NCI-H524 treated with DMSO at 0.1 percent for 48 hours (cell line): ENCODE results near the gene NUBP2.
"Not testable (repeated sequence)": the region's sequence is repeated elsewhere in the genome, so short reads cannot be mapped to it uniquely, and the experiment has no call there.

Experiments
- DNase-seq: peaks from one replicate; lab custom pipeline; 2025; lab: John Stamatoyannopoulos, UW

Gene NUBP2

GRCh38 chr16:1786242-1787055, 3.7 kb downstream of the NUBP2 start:
- no peak for DNase-seq

DNA sequence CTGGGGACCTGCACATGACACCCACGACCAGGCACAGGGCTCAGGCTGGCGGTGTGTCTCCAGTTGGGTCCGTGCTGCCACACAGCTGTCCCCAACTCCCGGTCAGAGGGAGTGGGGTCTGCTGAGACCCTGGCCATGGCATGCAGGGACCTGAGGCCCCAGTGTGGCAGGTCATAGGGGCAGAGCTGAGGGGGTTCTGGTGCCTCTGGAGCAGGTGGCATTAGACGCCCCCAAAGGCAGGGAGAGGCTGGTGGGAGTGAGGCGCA, 4.2 kb downstream of the NUBP2 start:
- no peak for DNase-seq

GRCh38 chr16:1787322-1788094, 4.7 kb downstream of the NUBP2 start:
- DNase-seq, result no peak

DNA sequence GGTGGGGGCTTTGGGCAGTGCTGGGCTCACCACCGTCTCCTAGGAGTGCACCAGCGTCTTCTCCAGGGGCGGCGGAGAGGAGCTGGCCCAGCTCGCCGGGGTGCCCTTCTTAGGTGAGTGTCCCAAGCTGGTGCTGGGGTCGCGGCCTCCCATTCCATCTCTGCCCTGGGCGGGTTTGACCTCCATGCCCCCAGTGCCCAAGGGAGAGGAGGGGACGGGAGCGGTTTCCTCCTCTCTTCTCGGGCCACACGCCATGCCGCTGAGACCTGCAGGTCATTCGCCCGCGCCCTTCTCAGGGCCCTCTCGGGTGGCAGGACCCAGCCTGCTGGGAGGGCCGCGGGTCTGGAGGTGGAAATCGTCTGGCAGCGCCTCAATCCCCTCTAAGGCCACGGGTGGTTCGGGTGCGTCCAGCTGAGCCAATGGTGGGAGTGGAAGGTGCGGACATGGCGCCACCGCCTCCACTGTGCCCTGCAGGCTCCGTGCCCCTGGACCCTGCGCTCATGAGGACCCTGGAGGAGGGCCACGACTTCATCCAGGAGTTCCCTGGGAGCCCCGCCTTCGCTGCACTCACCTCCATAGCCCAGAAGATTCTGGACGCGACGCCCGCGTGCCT, 5.4 kb downstream of the NUBP2 start:
- DNase-seq, result no peak

DNA sequence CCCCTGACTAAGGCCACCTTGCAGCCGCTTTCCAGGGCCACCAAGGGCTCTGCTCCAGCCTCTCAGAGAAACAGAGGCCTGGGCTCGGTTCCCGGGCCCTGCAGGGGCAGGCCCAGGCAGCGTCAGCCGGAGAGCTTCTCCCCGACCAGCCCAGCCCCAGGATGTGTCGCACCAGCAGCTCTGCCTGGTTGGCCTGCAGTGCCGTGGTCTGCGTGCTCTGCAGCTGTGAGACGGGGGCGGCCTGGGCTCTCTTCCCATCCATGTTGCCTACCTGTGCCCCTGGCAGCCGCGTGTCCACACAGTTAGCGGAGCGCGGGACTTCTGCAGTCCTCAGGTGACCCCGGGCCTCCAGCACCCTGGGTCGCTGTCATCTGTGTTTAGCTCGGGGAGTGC, 5.9 kb downstream of the NUBP2 start:
- no peak for DNase-seq

- no peak for DNase-seq
Observed at GRCh38 chr16:1789643-1790045, 6.9 kb downstream of the NUBP2 start.

DNA sequence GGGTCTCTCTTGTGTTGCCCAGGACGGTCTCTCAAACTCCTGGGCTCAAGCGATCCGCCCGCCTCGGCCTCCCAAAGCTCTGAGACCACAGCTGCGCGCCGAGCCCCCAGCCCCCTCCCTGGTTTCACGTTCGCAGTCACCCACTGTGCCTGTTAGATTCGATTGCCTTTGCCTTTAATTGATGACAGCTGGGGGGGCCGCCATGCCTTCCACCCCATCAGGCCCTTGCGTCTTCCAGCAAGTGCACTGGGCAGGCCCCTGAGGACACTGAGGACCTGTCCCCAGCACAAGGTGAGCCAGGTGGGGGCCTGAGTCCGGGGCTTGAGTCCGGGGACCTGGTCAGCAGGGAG, 7.5 kb downstream of the NUBP2 start:
- DNase-seq, result no peak

DNA sequence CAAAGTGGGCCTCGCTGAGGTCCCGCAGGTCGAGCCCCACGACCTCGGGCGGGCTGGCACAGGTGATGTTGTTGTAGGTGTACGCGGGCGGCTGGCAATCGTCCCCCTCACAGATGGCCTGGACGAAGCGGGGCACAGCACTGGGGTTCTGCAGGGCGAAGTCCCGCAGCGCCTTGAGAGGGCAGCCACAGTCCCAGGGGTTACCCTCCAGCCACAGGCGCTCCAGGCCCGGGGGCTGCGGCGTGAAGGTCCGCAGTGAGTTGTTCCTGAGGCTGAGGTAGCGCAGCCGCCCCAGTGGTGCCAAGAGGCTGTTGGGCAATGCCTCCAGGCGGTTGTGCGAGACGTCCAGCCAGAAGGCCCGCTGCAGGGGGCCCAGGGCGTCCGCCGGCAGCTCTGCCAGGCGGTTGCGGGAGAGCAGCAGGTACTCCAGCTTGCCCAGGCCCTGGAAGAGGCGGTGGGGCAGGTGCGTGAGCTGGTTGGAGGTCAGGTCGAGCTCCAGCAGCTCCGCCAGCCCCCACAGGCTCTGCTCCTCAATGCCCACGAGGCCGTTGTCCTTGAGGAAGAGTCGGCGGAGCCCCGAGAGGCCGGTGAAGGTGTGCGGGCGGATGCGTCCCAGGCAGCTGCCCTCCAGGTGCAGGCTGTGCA, 8.0 kb downstream of the NUBP2 start:
- no peak for DNase-seq

DNA sequence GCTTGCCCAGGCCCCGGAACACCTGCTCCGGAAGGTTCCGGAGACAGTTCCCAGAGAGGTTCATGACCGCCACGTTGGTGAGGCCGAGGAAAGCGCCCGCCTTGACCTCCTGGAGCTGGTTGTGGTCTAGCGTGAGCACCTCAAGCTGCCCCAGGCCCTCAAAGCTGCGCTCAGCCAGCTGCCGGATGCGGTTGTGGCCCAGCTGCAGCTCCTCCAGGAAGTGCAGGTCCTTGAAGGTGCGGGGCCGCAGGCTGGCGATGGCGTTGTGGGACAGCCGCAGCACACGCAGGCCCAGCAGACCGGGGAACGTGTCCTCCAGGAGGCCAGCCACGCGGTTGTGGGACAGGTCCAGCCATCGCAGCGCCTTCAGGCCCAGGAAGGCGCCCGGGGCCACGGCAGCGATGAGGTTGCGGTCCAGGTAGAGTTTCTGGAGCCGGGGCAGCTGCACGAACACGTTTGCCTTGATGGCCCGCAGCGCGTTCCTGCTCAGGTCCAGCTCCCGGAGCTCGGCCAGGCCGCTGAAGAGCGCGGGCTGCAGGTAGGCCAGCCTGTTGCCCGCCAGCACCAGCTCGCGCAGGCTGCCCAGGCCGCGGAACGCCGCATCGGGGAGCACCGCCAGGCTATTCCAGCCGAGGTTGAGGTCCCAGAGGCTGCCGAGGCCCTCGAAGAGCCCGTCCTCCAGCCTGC, 8.6 kb downstream of the NUBP2 start:
- no peak for DNase-seq

DNA sequence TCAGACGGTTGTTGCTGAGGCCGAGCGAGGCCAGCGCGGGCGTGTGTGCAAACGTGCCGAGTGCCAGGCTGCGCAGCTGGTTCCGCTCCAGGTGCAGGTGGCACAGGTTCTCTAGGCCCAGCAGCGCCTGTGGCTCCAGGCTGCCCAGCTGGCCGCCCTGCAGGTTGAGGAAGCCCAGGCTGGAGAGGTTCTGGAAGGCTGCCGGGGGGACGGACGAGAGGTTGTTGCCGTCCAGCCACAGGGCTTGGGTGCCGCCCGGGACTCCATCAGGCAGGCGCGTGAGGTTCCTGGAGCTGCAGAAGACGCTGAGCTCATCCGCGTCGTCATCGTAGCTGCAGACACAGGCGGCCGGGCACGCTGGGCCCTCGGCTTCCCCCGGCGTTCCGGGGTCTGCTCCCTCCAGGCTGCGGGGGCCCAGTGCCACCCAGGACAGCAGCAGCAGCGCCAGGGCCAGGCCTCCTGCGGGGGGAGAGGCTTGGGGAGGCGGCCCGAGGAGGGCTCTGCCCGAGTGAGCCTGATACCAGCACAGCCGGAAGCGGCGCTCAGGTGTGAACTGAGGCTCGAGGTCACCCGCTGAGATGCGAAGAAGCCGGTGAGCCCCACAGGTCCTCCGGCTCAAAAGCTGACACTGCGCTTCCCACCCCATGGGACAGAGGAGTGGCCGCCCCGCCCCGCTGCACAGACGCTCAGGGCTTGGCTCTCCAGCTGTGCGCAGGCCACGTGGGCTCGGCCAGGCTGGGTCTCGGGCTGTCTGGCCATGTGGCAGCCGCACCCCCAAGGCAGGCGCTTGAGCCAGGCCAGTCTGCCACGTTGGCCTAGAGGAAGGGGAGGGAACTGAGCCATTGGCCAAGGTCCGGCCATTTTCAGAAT, 9.4 kb downstream of the NUBP2 start:
- no peak for DNase-seq

- no peak for DNase-seq
Observed at GRCh38 chr16:1792836-1793577, 10.2 kb downstream of the NUBP2 start.

GRCh38 chr16:1793578-1794220, 10.9 kb downstream of the NUBP2 start, which contains the start of gene IGFALS:
IGFALS (minus strand) TSS chr16:1793705; CDS start chr16:1793652, 53 bp downstream.
- no peak for DNase-seq

- no peak for DNase-seq
Observed at GRCh38 chr16:1794221-1794871, 11.6 kb downstream of the NUBP2 start.

DNA sequence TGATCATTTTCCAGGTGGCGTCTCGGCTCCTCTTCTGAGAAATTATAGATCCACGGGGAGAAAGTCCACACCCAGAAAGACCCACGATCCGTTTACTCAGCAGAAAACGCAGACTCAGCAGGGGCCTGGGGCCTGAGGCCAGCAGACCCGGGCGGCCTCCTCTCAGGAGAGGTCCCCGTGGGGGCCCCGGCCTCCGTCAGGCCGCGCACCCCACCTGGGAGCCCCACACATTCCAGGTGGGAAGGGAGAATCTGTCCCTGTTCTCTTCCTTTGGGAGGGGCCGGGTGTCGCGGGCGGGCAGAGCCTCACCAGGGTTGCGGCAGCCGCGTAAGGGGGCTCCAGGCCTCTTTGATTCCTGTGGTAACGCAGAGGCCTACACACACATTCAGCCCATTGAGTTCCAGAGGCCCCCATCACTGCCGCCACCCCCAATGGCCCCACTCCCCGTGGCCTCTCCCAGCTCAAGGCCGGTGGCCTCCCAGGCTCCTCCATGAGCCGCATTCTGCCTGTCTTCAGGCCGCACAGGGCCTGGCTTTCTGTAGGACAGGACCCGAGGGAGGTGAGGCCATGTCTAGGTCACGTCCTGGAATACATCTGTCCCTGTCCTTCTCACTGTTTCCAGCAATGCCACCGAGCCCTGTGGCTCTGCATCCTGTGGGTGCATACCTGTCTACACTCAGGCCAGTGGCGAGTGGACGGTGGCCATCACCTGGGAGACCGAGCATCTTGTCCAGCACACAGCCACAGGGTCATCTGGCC, 12.3 kb downstream of the NUBP2 start:
- DNase-seq, result no peak

DNA sequence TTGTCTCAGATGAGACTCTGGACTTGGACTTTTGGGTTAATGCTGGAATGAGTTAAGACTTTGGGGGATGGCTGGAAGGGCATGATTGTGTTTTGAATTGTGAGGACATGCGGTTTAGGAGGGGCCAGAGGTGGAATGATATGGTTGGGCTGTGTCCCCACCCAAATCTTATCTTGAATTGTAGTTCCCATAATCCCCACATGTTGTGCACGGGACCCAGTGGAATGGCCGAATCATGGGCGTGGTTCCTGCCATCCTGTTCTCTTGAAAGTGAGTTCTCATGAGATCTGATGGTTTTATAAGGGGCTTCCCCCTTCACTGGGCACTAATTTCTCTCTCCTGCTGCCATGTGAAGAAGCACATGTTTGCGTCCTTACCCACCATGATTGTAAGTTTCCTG, 16.5 kb downstream of the NUBP2 start:
- not testable (repeated sequence) for DNase-seq

GRCh38 chr16:1800701-1801100, 17.9 kb downstream of the NUBP2 start:
- DNase-seq, result no peak

GRCh38 chr16:1807626-1808025, 24.9 kb downstream of the NUBP2 start:
- DNase-seq, result no peak

GRCh38 chr16:1808691-1809090, 25.9 kb downstream of the NUBP2 start:
- no peak for DNase-seq
